CD4-positive, alpha-beta T cell treated with Interleukin-15 for 4 hours (primary cell): ENCODE measurements around the gene DAW1.

ENCODE experiments used
- DNase-seq: peaks from one replicate; pipeline ENCODE4 v3.0.0-alpha.2; 2020; ENCODE audit warnings: low spot score

Gene DAW1

GRCh38 chr2:227862227-227862740, 9.1 kb upstream of the DAW1 start:
- DNase-seq = peak; percentile 45

GRCh38 chr2:227862741-227863588, 8.5 kb upstream of the DAW1 start:
- DNase-seq = no peak

DNA sequence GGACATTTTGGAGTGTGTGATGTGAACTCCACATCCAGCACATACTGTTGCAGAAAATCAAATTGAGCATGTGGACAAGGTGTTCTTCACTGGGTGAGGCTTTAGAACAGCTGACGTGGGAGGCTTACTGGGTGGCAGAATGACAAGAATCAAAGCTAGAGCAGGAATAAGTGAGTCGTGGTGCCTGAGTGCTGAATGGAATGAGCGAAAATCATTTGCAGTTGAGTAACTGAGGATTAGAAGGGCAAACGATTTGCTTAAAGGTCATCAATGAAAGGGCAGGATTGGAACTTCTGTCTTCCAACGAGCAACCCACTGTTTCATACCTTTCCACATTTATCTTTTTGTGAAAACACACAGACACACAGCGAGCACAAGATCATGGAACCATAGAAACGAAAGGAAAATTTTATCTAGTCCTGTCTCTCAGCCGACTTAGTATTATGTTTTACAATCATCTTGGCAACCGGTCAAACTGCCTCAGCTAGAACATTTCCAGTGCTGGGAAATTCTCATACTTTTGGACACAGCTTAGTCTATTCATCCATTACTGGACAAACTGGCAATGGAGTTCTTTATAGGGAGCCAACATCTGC, 7.2 kb upstream of the DAW1 start:
- DNase-seq = no peak

GRCh38 chr2:227865291-227865690, 6.1 kb upstream of the DAW1 start:
- DNase-seq = no peak

DNA sequence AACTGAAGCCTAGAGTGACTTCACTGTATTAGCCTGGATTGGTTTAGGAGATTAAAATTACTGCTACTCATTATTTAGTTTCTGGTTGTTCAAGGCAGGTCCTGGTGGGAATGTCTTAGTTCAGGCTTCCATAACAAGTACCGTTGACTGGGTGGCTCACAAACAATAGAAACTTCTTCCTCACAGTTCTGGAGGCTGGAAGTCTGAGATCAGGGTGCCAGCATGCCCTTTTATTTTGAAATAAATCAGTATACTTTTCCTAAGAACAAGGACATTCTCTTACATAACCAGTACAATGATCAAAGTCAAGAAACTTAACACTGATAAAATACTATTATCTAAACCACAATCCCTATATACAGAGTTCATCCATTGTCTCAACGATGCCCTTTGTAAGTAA, 4.0 kb upstream of the DAW1 start:
- DNase-seq = no peak

DNA sequence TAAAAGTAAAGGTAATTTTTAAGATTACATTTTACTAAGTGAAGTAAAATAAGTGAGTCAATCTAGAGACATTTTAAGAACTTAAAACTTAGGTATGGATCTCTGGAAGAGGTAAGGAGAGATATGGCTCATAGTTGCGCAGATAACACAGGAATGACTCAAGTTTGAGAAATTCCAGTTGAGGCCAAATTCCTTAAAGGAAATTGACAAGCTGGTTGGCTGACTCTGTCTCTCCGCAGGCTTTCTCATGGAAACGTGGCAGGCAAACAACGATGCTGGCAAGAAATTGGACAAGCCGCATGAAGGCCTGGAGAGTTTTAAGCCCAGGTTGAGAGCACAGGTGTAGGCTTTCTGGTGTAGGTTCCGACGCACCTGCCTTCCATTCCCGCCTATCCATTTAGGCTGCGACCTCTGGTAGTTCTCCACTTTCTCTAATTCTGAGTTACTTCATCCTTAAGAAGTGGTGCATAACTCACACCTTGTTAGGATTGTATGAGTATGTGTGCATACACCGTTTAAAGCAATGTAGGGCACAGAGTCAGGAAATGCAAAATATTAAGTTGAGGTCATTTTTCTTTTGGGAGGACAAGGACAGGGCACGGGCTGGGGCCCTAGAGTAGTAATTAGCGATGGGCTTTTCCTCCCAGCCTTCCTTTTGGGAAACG, 589 bp upstream of the DAW1 start:
- no peak for DNase-seq

GRCh38 chr2:227872676-227873075, 1.2 kb downstream of the DAW1 start:
- DNase-seq = no peak

- no peak for DNase-seq
These were observed 4.9 kb downstream of the DAW1 start for GRCh38 chr2:227876300-227876801.

DNA sequence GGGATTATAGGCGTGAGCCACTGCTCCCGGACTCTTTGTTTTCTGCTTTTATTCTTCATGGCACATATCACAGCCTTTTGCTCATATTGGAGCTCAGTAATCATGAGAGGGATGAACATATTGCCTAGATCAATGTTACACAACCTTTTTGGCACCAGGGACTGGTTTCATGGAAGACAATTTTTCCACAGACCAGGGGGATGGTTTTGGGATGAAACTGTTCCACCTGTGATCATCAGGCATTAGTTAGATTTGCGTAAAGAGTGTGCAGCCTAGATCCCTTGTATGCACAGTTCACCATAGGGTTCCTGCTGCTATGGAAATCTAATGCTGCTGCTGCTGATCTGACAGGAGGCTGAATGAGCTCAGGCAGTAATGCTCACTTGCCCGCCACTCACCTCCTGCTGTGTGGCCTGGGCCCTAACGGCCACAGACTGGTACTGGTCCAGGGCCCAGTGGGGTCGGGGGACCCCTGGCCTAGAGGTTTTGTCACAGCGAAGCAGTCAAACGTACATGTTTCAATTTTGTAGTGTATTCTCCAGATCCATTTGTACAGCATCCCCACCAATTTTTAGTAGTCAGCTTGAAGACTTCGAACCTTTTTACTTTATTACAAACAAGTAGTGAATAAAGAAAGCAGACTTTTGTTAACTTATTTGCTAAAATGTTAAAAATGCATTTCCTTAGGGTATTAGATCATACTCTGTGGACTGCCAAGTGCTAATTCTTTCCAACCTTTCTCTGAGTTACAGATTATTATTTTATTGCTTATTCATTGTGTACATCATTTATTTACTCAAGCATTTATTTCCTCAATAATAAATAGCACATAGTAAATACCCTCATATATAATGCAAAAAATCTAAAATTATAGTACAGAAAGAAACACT, 6.2 kb downstream of the DAW1 start:
- no peak for DNase-seq

DNA sequence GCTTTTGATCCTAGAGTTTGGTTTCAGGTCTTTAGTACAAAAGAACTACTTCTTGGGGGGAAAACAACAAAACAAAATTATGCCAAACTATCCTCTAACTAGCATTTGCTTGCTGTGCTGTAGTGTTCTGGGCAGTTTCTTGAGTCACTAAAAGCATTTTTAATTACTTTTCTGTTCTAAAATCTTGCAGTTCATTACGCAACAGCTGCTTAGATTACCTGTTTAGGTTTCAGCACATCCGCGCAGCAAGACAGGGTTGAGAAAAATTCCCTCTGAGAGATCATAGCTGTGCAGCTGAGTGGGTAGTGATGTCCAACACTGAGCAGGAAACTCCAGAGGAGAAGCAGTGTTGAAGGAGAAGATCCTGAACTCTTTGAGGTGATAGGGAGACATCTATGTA, 9.0 kb downstream of the DAW1 start:
- no peak for DNase-seq

GRCh38 chr2:227881866-227882517, 10.6 kb downstream of the DAW1 start:
- no peak for DNase-seq

DNA sequence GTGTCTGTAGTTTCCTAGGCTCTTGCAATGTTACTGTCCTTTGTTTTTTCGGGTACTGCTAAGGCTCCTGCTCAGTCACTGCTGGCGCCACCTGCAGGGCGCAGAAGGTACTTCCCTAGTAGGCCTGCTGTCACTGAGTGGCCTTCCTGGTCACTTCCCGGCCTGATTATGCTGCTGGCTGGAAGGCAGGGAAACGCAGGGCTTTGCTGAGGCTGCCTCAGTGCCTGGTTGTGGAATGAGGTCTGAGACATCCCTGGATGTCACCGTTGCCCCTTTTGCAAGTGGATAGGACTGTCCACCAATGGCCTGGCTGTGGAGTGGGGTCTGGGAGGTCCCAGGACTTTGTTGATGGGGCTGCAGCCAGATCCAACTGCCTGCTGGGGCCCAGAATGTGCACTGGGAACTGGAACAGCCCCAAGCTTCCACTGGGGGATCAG, 13.1 kb downstream of the DAW1 start:
- DNase-seq = peak; percentile 47

DNA sequence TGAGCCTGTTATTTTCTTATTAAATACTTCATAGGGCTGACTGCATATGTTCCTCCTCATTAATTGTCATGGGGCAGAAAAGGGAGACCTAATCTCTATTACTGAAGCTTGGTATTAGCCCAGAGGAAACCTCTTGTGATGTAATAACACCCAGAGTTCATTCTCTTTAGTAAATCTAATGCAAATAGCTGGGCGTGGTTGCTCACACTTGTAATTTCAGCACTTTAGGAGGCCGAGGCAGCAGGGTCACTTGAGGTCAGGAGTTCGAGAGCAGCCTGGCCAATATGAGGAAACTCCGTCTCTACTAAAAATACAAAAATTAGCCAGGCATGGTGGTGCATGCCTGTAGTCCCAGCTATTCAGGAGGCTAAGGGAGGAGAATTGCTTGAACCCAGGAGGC, 14.7 kb downstream of the DAW1 start:
- no peak for DNase-seq

DNA sequence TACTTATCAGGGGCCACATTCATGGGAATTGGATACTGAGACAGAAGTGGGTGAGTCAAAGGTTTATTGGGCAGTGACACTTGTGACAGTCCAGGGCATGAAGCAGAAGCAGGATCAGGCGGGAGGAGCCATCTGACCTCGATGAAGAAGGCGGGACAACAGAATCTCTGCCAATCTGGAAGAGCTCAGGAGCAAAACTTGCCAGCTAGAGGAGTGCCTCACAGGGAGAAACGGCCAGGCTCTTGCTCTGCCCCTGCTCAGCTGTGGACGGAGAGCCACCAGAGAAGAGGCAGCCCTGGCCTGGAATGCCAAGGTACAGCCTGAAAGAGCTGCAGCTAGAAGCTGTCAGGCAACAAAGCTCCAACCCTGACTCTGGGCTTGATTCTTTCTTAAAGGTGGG, 16.9 kb downstream of the DAW1 start:
- DNase-seq = no peak

DNA sequence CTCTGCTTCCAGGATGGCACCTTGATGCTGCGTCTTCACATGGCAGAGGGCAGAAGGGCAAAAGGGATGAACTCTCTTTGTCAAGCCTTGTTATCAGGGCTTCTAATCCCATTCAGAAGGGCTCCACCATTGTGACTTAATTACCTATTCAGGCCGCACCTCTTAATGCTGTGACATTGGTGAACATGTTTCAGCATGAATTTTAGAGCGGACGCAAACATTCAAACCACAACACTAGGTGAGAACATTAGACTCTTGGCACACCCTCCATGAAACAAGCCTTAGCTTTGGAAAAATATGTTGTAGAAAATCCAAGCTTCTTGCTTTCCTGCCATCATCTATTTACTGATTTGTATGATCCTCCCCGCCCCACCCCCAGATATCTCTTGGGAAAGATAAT, 17.9 kb downstream of the DAW1 start:
- DNase-seq = no peak

GRCh38 chr2:227890495-227891079, 19.2 kb downstream of the DAW1 start:
- DNase-seq = peak; percentile 44

- DNase-seq = no peak
These were observed 20.2 kb downstream of the DAW1 start for GRCh38 chr2:227891673-227892072.

- DNase-seq = no peak
These were observed 31.9 kb downstream of the DAW1 start for GRCh38 chr2:227903381-227903780.

DNA sequence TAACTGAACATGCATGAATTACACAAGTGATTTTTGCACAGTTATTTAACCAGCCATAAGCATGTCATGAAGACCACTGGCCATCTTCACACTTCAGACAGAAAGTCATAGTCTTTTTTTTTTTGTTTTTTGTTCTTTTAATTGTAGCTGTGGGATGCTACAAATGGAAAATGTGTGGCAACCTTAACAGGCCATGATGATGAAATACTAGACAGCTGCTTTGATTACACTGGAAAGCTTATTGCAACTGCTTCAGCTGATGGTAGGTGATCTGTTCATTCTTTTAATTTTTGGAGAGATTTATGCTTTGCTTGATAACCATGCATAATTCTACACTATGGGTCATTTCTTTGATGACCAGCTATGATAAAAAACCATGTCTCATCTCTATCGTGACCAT, 35.6 kb downstream of the DAW1 start:
- DNase-seq = no peak

DNA sequence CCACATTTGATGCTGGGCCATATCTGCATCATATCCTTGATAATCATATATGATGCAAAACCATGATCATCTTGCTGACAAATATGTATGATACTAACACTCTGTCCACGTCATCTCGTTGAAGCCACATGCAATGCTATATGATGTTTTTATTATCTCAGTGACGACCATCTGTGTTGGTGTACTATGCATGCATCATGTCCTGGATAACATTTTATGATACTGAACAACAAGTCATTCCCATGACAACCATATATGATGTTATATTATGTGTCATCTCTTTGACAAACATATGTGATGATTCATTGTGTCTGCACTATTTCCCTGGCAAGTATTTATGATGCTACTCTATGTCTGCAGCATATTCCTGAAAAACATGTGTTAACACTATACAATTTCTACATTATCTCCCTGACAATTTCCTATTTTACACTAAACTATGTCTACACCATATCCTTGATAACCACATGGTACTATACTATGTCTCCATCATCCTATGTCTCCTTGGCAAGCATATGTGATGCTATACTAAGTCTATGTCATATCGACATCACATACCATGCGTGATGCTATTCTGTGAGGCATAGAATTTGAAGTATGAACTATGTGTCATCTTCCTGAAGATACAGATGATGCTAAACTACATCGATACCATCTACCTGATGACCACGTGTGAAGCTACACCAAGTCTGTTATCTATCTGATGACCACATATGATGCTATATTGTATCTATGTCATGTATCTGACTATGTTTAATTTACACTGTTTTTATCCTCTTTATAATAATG, 37.0 kb downstream of the DAW1 start:
- DNase-seq = no peak
